Memory B cell (primary cell): ENCODE data around the gene RASD2.

Experiments
- ATAC-seq: fragments of 150-1000 bp; cut with Tn5 transposase; 2 replicates; pipeline ENCODE4 v1.10.0; 2021; ENCODE audit warnings: low read depth, mild to moderate bottlenecking, moderate library complexity
- DNase-seq, 2 donors: peaks; one replicate each; pipeline ENCODE4 v3.0.0; 2022; ENCODE audit warnings: low spot score in 2 of 2
- H3K27ac Mint-ChIP-seq: one replicate; pipeline ENCODE4 v1.8.0; 2022; ENCODE audit warnings: mild to moderate bottlenecking, moderate library complexity, mixed read lengths
- H3K27me3 Mint-ChIP-seq: one replicate; pipeline ENCODE4 v1.8.0; 2022; ENCODE audit warnings: mixed read lengths
- H3K36me3 Mint-ChIP-seq: one replicate; pipeline ENCODE4 v1.8.0; 2022; ENCODE audit warnings: mild to moderate bottlenecking, mixed read lengths
- H3K4me1 Mint-ChIP-seq: one replicate; pipeline ENCODE4 v1.8.0; 2022; ENCODE audit warnings: mixed read lengths
- H3K4me3 Mint-ChIP-seq: one replicate; pipeline ENCODE4 v1.8.0; 2022; ENCODE audit warnings: mild to moderate bottlenecking, moderate library complexity, mixed read lengths
- H3K9me3 Mint-ChIP-seq: one replicate; pipeline ENCODE4 v1.8.0; 2022; ENCODE audit warnings: mixed read lengths

Gene RASD2

DNA sequence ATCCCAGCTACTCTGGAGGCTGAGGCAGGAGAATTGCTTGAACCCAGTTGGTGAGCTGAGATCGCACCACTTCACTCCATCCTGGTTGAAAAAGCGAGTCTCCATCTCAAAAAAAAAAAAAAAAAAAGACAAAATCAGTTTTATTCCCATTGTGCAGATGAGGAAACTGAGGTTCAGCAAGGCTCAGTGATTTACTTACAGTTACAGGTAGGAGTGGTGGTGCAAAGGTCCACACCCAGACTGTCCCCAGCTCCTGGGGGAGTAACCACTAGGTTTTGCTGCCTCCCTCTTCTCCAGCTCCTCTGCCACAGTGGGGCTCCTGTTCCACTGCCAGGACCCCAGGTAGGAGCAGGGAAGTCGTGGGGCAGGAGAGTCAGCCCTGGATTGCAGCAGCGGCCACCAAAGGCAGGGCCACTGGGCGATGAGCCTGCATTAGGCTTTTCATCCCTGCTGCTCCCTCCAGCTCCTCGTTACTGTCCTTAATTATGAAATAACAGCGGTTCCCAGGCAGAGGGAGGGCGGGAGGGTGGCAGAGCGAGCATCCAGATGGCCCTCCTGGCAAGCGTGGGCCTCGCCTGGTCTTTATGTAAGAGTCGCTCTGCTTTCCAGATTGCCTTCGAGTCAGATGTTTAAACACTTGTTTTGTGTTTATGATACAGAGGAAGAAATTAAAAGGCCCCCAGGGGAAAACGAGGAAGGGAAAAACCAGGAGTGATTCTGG lies 15.5 kb upstream of the RASD2 start:
- ATAC-seq (no peak), DNase-seq (no peak)
- H3K4me3 Mint-ChIP-seq = no peak overlapping the region
- H3K27me3 Mint-ChIP-seq = peaks cover 11% of the 10 kb centered on the region
- no peaks in the 10 kb centered on the region for H3K9me3 Mint-ChIP-seq
- H3K4me1 Mint-ChIP-seq = peaks cover 16% of the 10 kb centered on the region
- peaks cover 1% of the 10 kb centered on the region for H3K36me3 Mint-ChIP-seq
- H3K27ac Mint-ChIP-seq = no peak overlapping the region

DNA sequence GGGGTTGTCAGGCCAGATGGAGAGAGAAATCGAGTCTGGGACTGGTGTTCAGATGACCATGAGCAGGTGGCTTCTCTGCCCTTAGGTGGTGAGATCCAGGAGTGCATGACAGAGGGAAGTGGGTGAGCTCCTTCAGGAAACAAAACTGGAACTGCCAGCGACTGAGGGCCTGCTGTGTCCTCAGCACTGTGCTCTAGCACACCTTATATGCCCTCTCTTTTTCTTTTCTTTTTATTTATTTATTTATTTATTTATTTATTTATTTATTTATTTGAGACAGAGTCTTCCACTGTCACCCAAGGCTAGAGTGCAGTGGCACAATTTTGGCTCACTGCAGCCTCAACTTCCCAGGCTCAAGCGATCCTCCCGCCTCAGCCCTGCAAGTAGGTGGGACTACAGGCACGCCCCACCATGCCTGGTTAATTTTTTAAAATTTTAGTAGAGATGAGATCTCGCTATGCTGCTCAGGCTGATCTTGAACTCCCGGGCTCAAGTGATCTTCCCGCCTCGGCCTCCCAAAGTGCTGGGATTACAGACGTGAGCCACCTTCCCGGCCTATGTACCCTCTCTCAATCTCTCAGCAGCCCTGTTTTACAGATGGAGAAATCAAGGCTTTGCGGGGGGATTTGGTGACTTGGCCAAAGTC lies 14.8 kb upstream of the RASD2 start:
- no peak overlapping the region for H3K4me3 Mint-ChIP-seq

DNA sequence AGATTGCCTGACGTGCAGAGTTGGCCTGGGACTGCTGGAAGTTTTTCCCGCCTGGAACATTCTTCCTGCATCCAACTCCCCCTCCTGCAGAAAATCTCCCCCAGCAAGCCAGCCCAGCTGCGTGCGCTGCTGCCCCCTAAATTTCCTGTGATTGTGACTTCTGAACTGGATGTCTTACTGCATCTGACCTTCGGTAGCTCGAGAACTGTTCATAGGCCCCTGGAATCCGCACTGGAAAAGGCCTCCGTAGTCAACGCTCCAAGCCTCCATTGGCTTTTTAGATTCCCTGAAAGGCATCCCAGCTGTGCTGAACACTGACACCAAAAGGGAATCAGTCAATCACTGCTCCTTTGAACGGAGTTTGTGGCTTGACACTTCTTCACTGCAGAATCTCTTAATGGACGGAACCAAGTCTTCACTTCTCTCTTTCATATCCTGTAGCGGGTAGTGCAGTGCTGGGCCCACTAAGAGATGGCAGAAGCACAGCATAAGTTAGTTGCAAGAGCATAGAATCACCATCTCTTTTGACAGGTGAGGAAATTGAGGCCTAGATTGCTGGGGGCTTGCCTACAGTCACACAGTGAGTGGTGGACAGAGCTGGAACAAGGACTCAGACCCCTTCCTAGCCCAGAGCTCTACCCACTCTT lies 14.2 kb upstream of the RASD2 start:
- H3K4me1 Mint-ChIP-seq = peaks cover 16% of the 10 kb centered on the region

More for the DNA sequence above, 14.8 kb upstream of the RASD2 start:
- H3K36me3 Mint-ChIP-seq = peaks cover 1% of the 10 kb centered on the region
- no peak for ATAC-seq
- peaks cover 6% of the 10 kb centered on the region for H3K27me3 Mint-ChIP-seq
- H3K9me3 Mint-ChIP-seq = no peaks in the 10 kb centered on the region
- H3K27ac Mint-ChIP-seq = no peak overlapping the region
- peaks cover 16% of the 10 kb centered on the region for H3K4me1 Mint-ChIP-seq
- DNase-seq = no peak

DNA sequence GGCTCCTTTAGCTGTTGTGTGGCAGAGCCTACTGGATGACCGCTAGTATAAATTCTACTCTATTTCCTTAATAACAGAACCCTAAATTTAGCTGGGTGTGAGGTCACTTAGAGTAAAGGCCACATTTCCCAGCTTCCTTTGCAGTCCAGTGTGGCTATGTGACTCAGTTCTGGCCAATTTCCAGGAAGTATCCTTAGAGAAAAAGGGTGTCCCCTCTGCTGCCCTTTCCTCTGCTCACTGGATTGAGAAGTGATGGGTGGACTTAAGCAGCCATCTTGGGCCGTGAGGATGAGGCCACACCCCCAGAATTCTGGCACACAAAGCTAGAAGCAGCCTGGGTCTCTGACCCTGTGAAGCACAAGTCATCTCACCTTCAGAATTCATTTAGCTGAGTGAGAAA lies 11.7 kb upstream of the RASD2 start:
- Mint-ChIP-seq H3K4me3 (no peak overlapping the region), H3K9me3 (no peaks in the 10 kb centered on the region), H3K27ac (no peak overlapping the region), H3K4me1 (peaks cover 13% of the 10 kb centered on the region), H3K36me3 (peaks cover 1% of the 10 kb centered on the region), H3K27me3 (peaks cover 5% of the 10 kb centered on the region)
- ATAC-seq (no peak), DNase-seq (no peak)

More for the DNA sequence above, 14.2 kb upstream of the RASD2 start:
- DNase-seq = no peak
- peaks cover 6% of the 10 kb centered on the region for H3K27me3 Mint-ChIP-seq
- H3K36me3 Mint-ChIP-seq = peaks cover 1% of the 10 kb centered on the region
- H3K9me3 Mint-ChIP-seq = no peaks in the 10 kb centered on the region
- peak; percentile 79 for ATAC-seq
- H3K4me3 Mint-ChIP-seq = no peak overlapping the region
- no peak overlapping the region for H3K27ac Mint-ChIP-seq

DNA sequence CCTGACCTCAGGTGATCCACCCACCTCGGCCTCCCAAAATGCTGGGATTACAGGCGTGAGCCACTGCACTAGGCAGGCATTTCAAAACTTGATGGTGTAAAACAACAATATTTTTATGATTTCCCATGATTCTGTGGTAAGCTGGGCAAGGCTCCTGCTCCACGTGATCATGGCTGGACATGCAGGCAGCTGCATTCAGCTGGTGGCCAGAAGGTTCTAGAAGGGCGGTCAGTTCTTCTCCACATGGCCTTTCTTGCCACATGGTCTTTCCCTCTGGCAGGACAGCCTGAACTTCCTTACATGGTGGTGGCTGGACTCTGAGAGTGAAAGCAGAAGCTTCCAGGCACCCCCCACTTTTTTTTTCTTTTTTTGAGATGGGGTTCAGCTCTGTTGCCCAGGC lies 9.9 kb upstream of the RASD2 start:
- H3K27ac Mint-ChIP-seq = no peak overlapping the region
- DNase-seq = no peak
- peaks cover 1% of the 10 kb centered on the region for H3K36me3 Mint-ChIP-seq

DNA sequence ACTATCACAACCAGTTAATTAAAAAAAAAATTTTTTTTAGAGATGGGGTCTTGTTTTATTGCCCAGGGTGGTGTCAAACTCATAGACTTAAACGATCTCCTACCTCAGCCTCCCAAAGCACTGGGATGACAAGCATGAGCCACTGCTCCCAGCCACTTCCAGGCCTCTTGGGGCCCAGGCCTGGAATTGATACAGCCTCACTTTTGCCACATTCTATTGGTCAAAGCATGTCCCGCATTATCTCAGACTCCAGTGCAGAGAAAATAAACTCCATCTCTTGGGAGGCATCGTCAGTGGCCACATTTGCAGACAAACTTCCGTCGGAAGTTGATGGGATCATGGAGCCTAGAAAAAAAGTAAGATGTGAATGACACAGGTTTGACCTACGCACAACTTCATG lies 9.4 kb upstream of the RASD2 start:
- DNase-seq = no peak
- no peak overlapping the region for H3K27ac Mint-ChIP-seq
- peaks cover 13% of the 10 kb centered on the region for H3K4me1 Mint-ChIP-seq
- no peak for ATAC-seq
- H3K27me3 Mint-ChIP-seq = peaks cover 8% of the 10 kb centered on the region
- H3K36me3 Mint-ChIP-seq = peaks cover 1% of the 10 kb centered on the region
- H3K9me3 Mint-ChIP-seq = no peaks in the 10 kb centered on the region
- no peak overlapping the region for H3K4me3 Mint-ChIP-seq

More for the DNA sequence above, 9.9 kb upstream of the RASD2 start:
- Mint-ChIP-seq H3K4me1 (peaks cover 13% of the 10 kb centered on the region), H3K9me3 (no peaks in the 10 kb centered on the region), H3K4me3 (no peak overlapping the region), H3K27me3 (peaks cover 8% of the 10 kb centered on the region)
- ATAC-seq = no peak

DNA sequence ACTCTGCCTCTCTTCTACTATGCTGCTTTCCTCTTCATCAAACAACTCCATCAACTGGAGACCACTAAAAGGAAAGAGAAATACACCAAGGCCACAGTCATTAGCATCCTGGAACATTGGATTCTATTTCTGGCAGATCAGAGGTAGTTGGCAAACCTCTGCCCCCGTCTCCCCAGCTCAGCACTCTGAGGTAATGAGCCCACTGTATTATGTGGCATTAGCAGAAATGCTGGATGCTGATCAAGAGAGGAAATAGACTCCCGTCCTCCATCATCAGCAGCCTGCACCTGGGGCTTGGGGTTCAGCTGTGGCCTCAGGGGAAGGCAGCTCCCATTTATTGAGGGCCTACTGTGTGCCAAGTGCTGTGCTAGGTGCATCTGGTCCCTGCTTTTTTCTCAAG lies 9.0 kb upstream of the RASD2 start:
- H3K4me3 Mint-ChIP-seq = no peak overlapping the region
- peaks cover 8% of the 10 kb centered on the region for H3K4me1 Mint-ChIP-seq
- DNase-seq (no peak), ATAC-seq (no peak)
- peaks cover 1% of the 10 kb centered on the region for H3K36me3 Mint-ChIP-seq
- H3K27ac Mint-ChIP-seq = no peak overlapping the region
- H3K9me3 Mint-ChIP-seq = no peaks in the 10 kb centered on the region
- H3K27me3 Mint-ChIP-seq = peaks cover 8% of the 10 kb centered on the region

DNA sequence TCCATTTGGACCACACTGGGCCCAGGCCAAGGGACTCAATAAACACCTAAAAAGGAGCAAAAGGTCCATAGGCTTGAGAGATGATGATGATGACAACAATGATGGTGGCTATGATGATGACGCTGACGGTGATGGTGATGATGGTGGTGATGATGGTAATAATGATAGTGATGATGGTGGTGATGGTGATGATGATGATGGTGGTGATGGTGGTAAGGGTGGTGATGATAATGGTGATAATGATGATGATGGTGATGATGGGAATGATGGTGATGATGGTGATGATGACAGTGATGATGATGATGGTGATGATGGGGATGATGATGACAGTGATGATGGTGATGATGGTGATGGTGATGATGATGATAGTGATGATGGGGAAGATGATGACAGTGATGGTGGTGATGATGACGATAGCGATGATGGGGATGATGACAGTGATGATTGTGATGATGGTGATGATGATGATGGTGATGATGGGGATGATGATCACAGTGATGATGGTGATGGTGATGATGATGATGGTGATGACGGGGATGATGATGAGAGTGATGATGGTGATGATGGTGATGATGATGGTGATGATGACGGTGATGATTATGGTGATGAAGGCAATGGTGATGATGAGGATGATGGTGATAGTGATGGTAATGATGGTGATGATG lies 7.1 kb upstream of the RASD2 start:
- H3K4me3 Mint-ChIP-seq = no peak overlapping the region
- H3K27me3 Mint-ChIP-seq = peaks cover 8% of the 10 kb centered on the region
- H3K4me1 Mint-ChIP-seq = peaks cover 6% of the 10 kb centered on the region
- ATAC-seq (peak; percentile 15), DNase-seq (no peak)
- peaks cover 1% of the 10 kb centered on the region for H3K36me3 Mint-ChIP-seq
- no peak overlapping the region for H3K27ac Mint-ChIP-seq
- no peaks in the 10 kb centered on the region for H3K9me3 Mint-ChIP-seq

DNA sequence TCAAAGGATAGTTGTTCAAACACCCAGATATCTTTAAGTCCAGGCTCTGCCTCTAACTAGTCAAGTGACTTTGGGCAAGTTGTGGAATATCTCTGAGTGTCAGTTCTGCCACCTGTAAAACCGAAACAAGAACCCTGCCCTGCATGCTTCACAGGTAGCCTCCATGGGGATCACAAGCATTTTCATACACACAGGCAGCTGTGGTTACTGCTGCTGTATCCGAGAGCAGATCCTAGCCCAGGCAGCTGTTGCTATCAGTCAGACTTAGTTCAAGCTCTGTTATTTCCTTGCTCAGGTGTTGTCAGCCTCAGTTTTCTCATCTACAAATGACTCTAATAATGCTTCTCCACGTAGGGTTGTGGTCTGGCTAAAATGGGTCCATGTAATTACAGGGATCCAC lies 6.5 kb upstream of the RASD2 start:
- Mint-ChIP-seq H3K4me3 (no peak overlapping the region), H3K27ac (no peak overlapping the region), H3K27me3 (peaks cover 10% of the 10 kb centered on the region), H3K36me3 (peaks cover 1% of the 10 kb centered on the region), H3K4me1 (peaks cover 6% of the 10 kb centered on the region), H3K9me3 (no peaks in the 10 kb centered on the region)
- ATAC-seq = peak; percentile 14
- DNase-seq = no peak

DNA sequence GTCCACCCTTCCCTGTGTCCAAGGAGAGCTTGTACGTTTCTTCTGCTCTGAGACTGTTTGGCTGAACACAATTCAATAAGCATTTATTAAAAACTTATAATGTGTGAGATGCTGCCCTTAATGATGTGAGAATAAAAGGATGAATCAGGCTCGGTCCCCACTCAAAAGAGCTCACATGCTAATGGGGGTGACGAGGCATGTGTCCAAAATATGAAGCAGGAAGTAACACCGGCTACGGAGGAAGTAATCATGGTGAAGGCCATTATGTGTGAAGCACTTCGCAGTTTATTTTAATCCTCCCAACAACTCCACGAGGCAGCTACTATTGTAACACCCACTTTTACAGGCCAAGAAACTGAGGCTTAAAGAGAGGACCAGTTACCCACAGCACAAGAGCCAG lies 3.4 kb upstream of the RASD2 start:
- H3K27ac Mint-ChIP-seq = no peak overlapping the region
- H3K4me1 Mint-ChIP-seq = peaks cover 8% of the 10 kb centered on the region
- no peak overlapping the region for H3K4me3 Mint-ChIP-seq

DNA sequence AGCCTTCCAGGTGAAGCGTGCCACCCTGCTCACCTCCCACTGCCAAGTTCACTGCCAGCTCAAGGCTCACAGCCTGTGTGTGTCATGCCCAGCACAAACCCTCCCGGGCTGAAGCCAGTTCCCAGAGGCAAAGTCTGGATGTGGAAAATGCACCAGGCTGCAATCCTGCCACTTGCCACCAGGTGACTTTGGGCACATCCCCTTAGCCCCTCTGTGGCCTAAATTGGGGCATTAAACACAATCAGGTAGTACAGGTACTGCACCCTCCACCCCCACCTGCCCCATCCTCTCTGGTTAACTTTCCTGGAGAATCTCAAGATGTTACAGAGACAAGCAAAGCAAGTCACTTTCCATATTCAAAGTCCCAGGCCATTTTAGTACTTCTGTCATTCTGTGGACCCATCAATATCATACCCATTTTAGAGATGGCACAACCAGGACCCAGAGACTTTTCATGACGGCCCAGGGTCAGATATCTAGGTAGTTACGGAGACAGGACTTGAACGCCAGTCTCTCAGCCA lies 1.8 kb upstream of the RASD2 start:
- Mint-ChIP-seq H3K36me3 (no peaks in the 10 kb centered on the region), H3K4me1 (peaks cover 11% of the 10 kb centered on the region), H3K27ac (no peak overlapping the region), H3K9me3 (no peaks in the 10 kb centered on the region), H3K27me3 (peaks cover 21% of the 10 kb centered on the region), H3K4me3 (no peak overlapping the region)
- ATAC-seq = no peak
- no peak for DNase-seq

More for the DNA sequence above, 3.4 kb upstream of the RASD2 start:
- ATAC-seq = no peak
- Mint-ChIP-seq H3K36me3 (no peaks in the 10 kb centered on the region), H3K27me3 (peaks cover 14% of the 10 kb centered on the region), H3K9me3 (no peaks in the 10 kb centered on the region)
- DNase-seq = no peak

DNA sequence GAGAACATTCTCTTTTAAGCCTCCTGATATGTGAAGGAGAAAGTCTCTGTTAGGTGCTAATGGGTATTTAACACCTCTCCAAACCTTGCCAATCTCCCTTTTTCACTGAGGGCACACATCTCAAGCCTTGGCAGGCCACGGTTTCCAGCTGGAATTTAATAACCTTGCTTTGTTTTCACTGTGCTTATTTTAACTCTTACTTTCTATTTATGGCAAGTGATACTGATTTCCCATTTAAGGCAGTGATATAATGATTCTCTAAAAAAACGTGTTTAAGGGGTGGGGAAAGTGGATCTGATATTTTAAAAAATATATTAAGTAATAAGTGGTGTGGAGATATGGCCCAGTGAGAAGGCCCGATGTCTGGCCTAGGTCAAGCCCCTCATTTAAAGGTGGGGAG lies 1.1 kb upstream of the RASD2 start:
- Mint-ChIP-seq H3K27me3 (peaks cover 24% of the 10 kb centered on the region), H3K4me1 (peaks cover 12% of the 10 kb centered on the region), H3K9me3 (no peaks in the 10 kb centered on the region), H3K27ac (no peak overlapping the region), H3K4me3 (peak overlapping the region; percentile 70), H3K36me3 (no peaks in the 10 kb centered on the region)
- DNase-seq (no peak), ATAC-seq (no peak)

DNA sequence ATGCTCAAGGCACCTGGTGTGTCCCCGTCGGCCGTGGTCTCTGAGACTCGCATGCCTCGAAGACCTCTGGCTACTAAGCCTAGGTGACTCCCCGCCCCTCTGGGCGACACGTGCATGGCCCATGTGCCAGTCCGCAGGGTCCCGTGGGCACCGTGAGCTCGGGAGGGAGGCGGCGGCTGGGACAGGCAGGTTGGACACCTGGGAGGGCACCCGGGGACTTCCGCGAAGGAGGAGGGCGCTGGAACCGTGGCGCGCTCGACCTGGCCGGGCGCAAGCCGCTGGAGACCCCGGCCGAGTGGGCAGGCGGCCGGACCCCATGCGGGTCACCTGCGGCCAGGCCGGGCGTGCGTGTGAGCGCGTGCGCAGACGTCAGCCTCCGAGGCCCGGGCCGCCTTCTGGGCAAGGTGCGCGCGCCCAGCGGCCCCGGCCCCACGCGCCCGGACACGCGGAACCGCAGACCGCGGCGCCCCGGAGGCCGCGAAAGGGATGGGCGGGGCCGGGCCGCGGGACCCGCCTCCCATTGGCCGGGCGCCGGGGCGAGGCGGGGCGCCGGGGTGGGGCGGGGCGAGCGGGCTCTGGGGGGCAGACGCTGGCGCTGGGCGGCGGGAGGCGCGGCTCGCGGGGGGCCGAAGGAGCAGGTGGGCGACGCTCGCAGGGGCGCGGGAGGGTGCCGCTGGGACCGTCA lies 579 bp upstream of the RASD2 start:
- no peaks in the 10 kb centered on the region for H3K9me3 Mint-ChIP-seq
- peak; percentile 92 for ATAC-seq
- no peaks in the 10 kb centered on the region for H3K36me3 Mint-ChIP-seq
- peak; percentile 58 to 67 for DNase-seq
- H3K27ac Mint-ChIP-seq = no peak overlapping the region
- H3K27me3 Mint-ChIP-seq = peaks cover 24% of the 10 kb centered on the region
- H3K4me1 Mint-ChIP-seq = peaks cover 12% of the 10 kb centered on the region
- H3K4me3 Mint-ChIP-seq = peak overlapping the region; percentile 77
